Gastrocnemius medialis (tissue), 4 donors: ENCODE data around the gene CBFA2T2. TPM values are rescaled to one million over a fixed set of nuclear protein-coding genes. Genes with fewer than 3 reads are reported as not detected.

Experiments
- ATAC-seq, 2 donors: fragments of 150-250 bp; one replicate each; pipeline ENCODE4 v1.9.1; 2016
- DNase-seq, 2 donors: peaks; one replicate each; pipeline ENCODE4 v3.0.0-alpha.2; 2019
- H3K27ac ChIP-seq, 4 donors: fragments of 200-600 bp; sonication (generic); 1 replicate in 1 of 4; 2 replicates in 3 of 4; pipeline ENCODE4 v1.5.1; 2016 to 2018; ENCODE audit warnings: mild to moderate bottlenecking in 2 of 4, moderate library complexity in 1 of 4
- H3K27me3 ChIP-seq, 3 donors: fragments of 200-600 bp; sonication (generic) in 2 of 3; 1 replicate in 1 of 3; 2 replicates in 2 of 3; pipeline versions ENCODE4 v1.5.1 to v1.6.0; 2016 to 2019; ENCODE audit warnings: mild to moderate bottlenecking in 1 of 3, moderate library complexity in 1 of 3
- H3K36me3 ChIP-seq, 2 donors: fragments of 200-600 bp; sonication (generic) in 1 of 2; one replicate each; pipeline ENCODE4 v1.5.1; 2017 to 2018
- H3K4me1 ChIP-seq, 2 donors: fragments of 200-600 bp; sonication (generic) in 1 of 2; one replicate each; pipeline ENCODE4 v1.5.1; 2016 to 2017; ENCODE audit warnings: mild to moderate bottlenecking in 2 of 2
- H3K4me3 ChIP-seq, 4 donors: fragments of 200-600 bp; sonication (generic) in 3 of 4; 1 replicate in 1 of 4; 2 replicates in 3 of 4; pipeline ENCODE4 v1.5.1; 2016 to 2019; ENCODE audit warnings: mild to moderate bottlenecking in 2 of 4
- H3K9me3 ChIP-seq, 3 donors: fragments of 200-600 bp; sonication (generic) in 2 of 3; 1 replicate in 1 of 3; 2 replicates in 2 of 3; pipeline ENCODE4 v1.5.1; 2016 to 2019
- CTCF ChIP-seq, 5 experiments: fragments of 450-650 bp in 3 of 5; fragments of 200-600 bp in 2 of 5; sonication (generic) in 2 of 5; IDR thresholded peaks in 4 of 5; conservative IDR thresholded peaks in 1 of 5; 1 replicate in 4 of 5; 2 replicates in 1 of 5; pipeline ENCODE4 v1.5.1; 2016 to 2019; ENCODE audit warnings: antibody characterized with exemption in 5 of 5, mild to moderate bottlenecking in 3 of 5, moderate library complexity in 3 of 5
- POLR2A ChIP-seq, 2 donors: fragments of 450-650 bp; IDR thresholded peaks; one replicate each; pipeline ENCODE4 v1.6.1; 2017; ENCODE audit warnings: antibody characterized with exemption in 2 of 2, mild to moderate bottlenecking in 2 of 2, moderate library complexity in 2 of 2
- in situ Hi-C, 4 donors: fragments of 200-750 bp; cut with MboI; loops; one replicate each; pipeline versions ENCODE4 v1.15.0 to v1.8.0; 2017; ENCODE audit warnings: low sequenced_read_pairs in 4 of 4
- intact Hi-C: fragments of 100-400 bp; cut with DNase I; formaldehyde crosslinking; loops from one replicate; pipeline ENCODE4 v1.15.1; 2023; ENCODE audit warnings: low total_unique reads
- total RNA-seq, 4 donors: library from RNA; depleted of rRNA; stranded (reverse); fragments of >200 nt; gene quantifications; one replicate each; pipeline versions ENCODE4 v1.1.0 to v1.2.3, GENCODE V29; 2016

CBFA2T2 gene
- total RNA-seq, 4 donors from 2014 or later, result 6.9 to 8.9 (median 7.9) TPM

DNA sequence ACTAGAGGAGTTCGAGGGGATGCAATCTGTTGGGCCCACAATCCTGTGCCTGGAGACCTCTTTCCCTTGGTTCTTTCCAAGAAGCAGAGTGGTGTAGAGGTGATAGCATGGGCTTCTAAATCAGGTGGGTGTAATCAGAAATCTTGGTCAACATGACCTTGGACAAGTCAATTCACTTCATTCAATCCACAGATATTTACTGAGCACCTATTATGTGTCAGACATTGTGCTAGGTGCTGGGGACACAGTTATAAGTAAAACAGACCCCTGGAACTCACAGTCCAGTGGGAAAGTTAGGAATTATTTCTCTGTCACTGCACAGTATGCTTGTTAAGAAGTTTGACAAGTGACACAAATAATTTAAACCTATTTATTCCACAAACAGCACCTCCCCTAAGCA lies 199.6 kb downstream of the CBFA2T2 start:
- TF ChIP-seq CTCF (IDR thresholded peaks at IDR 0.05 in 4 of 5, conservative IDR thresholded peaks at IDR 0.05 in 1 of 5), result no peak
- no peak for TF ChIP-seq POLR2A (IDR thresholded peaks at IDR 0.05)
- ATAC-seq (no peak), DNase-seq (no peak)
- intact Hi-C loops (no loop called here), in situ Hi-C loops (no loop called here)
- no peaks in the 10 kb centered on the region for H3K9me3 ChIP-seq
- H3K27me3 ChIP-seq, result no peaks in the 10 kb centered on the region
- no peak overlapping the region for H3K4me3 ChIP-seq
- H3K4me1 ChIP-seq, result peaks cover 5 to 11% of the 10 kb centered on the region in 2 donors
- no peaks in the 10 kb centered on the region for H3K36me3 ChIP-seq
- no peak overlapping the region for H3K27ac ChIP-seq

GRCh38 chr20:33689973-33690372 lies 200.1 kb downstream of the CBFA2T2 start:
- Histone ChIP-seq H3K27ac (no peak overlapping the region), H3K9me3 (no peaks in the 10 kb centered on the region), H3K4me1 (peaks cover 5 to 11% of the 10 kb centered on the region in 2 donors), H3K27me3 (no peaks in the 10 kb centered on the region), H3K4me3 (no peak overlapping the region), H3K36me3 (no peaks in the 10 kb centered on the region)
- no peak for ATAC-seq
- intact Hi-C loops, result no loop called here
- TF ChIP-seq CTCF (IDR thresholded peaks at IDR 0.05 in 4 of 5, conservative IDR thresholded peaks at IDR 0.05 in 1 of 5), result no peak
- no peak for TF ChIP-seq POLR2A (IDR thresholded peaks at IDR 0.05)
- in situ Hi-C loops, result no loop called here
- no peak for DNase-seq

DNA sequence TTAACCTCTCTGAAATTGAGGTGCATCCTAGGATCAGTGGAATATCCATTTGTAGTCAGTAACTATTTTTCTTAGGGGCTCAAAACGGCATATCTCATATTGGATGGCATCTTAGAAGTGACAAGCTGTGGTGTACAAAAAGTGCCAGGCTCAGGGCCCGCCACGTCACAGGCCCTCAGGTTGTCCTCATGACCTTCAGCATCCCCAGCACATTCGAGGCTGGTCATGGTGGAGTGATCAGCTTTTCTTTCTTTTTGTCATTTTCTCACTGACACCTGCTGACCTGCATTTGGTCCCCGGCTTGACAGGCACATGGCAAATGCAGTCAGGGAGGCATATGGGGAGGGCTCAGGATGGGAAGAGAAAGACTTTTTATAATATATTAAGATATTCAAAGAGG lies 203.4 kb downstream of the CBFA2T2 start:
- Histone ChIP-seq H3K4me3 (no peak overlapping the region), H3K27ac (no peak overlapping the region), H3K27me3 (no peaks in the 10 kb centered on the region), H3K9me3 (no peaks in the 10 kb centered on the region), H3K36me3 (no peaks in the 10 kb centered on the region), H3K4me1 (no peaks in the 10 kb centered on the region)
- intact Hi-C loops (no loop called here), in situ Hi-C loops (no loop called here)
- ATAC-seq (no peak), DNase-seq (no peak)
- TF ChIP-seq CTCF (IDR thresholded peaks at IDR 0.05 in 4 of 5, conservative IDR thresholded peaks at IDR 0.05 in 1 of 5) (no peak), POLR2A (IDR thresholded peaks at IDR 0.05) (no peak)

GRCh38 chr20:33693741-33694638 lies 204.1 kb downstream of the CBFA2T2 start:
- TF ChIP-seq POLR2A (IDR thresholded peaks at IDR 0.05) (no peak), CTCF (IDR thresholded peaks at IDR 0.05 in 4 of 5, conservative IDR thresholded peaks at IDR 0.05 in 1 of 5) (no peak)
- DNase-seq (no peak), ATAC-seq (no peak)
- Histone ChIP-seq H3K4me3 (no peak overlapping the region), H3K27me3 (no peaks in the 10 kb centered on the region), H3K4me1 (no peaks in the 10 kb centered on the region), H3K9me3 (no peaks in the 10 kb centered on the region), H3K27ac (no peak overlapping the region), H3K36me3 (no peaks in the 10 kb centered on the region)
- in situ Hi-C loops, result no loop called here
- intact Hi-C loops, result no loop called here
